ENCODE measurements around the gene RPS19.

Gene RPS19

DNA sequence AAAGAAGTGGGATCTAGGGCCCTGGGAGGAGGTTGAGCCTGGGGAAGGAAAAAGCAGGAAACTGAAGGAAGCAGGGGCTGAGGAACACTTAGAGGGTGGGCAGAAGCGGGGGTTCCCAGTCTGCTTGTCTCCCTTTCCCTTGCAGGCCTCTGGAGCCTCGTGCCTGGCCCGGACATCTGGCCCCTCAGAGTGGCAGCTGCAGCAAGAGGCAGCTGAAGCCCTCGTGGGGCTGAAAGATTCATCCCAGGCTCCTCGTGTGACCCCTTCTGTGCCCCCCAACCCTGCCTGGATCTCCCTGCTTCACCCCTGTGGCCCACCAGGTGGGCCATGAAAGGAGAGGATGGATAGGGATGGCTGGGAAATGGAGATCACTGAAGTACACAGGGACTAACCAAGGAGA is 9.7 kb upstream of the RPS19 start:
- in situ Hi-C loops (cut with HindIII; ENCODE audit: low pct_ligation_motif_present, low sequenced_read_pairs) = no loop called here
- TF ChIP-seq, protein P1, sequence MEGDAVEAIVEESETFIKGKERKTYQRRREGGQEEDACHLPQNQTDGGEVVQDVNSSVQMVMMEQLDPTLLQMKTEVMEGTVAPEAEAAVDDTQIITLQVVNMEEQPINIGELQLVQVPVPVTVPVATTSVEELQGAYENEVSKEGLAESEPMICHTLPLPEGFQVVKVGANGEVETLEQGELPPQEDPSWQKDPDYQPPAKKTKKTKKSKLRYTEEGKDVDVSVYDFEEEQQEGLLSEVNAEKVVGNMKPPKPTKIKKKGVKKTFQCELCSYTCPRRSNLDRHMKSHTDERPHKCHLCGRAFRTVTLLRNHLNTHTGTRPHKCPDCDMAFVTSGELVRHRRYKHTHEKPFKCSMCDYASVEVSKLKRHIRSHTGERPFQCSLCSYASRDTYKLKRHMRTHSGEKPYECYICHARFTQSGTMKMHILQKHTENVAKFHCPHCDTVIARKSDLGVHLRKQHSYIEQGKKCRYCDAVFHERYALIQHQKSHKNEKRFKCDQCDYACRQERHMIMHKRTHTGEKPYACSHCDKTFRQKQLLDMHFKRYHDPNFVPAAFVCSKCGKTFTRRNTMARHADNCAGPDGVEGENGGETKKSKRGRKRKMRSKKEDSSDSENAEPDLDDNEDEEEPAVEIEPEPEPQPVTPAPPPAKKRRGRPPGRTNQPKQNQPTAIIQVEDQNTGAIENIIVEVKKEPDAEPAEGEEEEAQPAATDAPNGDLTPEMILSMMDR (IDR thresholded peaks at IDR 0.05; ENCODE audit: low read depth, low read length, missing control alignments) = no peak
- H3K27ac ChIP-seq = no peak overlapping the region

DNA sequence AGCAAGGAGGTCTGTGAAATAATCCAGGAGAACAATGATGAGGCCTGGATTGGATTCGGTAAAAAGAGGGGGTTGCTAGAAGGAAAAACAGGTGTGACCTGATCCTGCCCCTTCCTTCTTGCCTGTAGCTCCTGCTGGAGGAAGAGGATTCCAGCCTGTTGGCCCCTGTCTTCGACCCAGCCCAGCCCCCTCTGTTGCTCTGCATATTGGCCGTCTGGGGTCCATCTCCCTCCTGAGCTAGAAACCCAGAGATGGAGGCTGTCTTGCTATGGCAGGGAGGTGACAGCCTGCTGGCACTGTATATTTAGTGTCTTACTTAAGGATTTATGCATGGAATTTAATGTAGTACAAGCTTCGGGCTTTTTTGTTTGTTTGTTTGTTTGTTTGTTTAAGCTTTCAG is 8.6 kb upstream of the RPS19 start:
- no peak for DNase-seq
- TF ChIP-seq, protein P1 (IDR thresholded peaks at IDR 0.05; ENCODE audit: low read depth, low read length, missing control alignments) = no peak
- Histone ChIP-seq H3K27ac (no peak overlapping the region), H3K27me3 (replicated peaks) (peaks cover 12% of the 10 kb centered on the region), H3K4me3 (ENCODE audit: low read depth, low read length) (no peak overlapping the region), H3K36me3 (replicated peaks) (no peaks in the 10 kb centered on the region)
- in situ Hi-C loops (cut with HindIII; ENCODE audit: low pct_ligation_motif_present, low sequenced_read_pairs) = no loop called here

More for the DNA sequence above, 9.7 kb upstream of the RPS19 start:
- DNase-seq = no peak
- H3K36me3 ChIP-seq (replicated peaks) = no peaks in the 10 kb centered on the region
- H3K4me3 ChIP-seq (ENCODE audit: low read depth, low read length) = no peak overlapping the region
- peaks cover 12% of the 10 kb centered on the region for H3K27me3 ChIP-seq (replicated peaks)

DNA sequence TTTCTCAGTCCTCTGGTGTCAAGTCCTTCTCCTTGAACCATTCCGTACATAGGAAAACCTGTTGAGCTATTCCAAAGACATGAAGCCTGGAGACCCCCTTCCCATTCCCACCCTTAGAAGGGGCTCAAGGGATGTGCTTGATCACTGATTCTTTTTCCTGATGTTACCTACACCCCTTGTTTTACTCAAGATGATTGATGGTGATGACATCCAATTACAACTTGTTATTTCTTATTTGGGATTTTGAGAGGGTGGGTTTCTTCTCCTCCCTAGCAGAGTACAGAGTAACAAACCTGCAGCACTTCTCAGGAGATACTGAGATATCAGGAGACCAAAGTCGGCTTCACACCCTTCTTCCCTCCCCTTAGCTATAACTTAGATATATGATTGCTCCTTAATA is 6.7 kb upstream of the RPS19 start:
- in situ Hi-C loops (cut with HindIII; ENCODE audit: low pct_ligation_motif_present, low sequenced_read_pairs) = no loop called here
- Histone ChIP-seq H3K27ac (no peak overlapping the region), H3K4me3 (ENCODE audit: low read depth, low read length) (no peak overlapping the region), H3K36me3 (replicated peaks) (no peaks in the 10 kb centered on the region), H3K27me3 (replicated peaks) (peaks cover 12% of the 10 kb centered on the region)
- TF ChIP-seq, protein P1 (IDR thresholded peaks at IDR 0.05; ENCODE audit: low read depth, low read length, missing control alignments) = no peak
- no peak for DNase-seq

DNA sequence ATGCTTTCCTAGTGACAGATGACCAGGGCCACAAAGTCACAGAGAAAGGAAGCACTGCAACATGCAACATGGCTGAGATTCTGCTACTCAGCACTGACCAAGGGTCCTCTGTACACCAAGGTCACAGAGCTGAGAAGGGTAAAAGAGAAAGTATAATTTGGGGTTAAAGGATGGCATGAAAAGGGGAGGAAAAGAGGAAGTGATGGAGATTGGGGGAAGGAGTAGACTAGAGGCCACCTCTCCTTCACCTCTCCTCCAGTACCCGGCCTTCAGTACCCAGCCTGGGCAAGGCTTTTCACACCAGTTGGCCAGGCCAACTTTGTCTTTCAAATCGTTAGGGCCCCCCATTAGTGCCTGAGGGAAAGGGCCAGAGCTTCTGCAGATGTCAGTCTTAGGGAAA is 6.3 kb upstream of the RPS19 start:
- DNase-seq = no peak
- TF ChIP-seq, protein P1 (IDR thresholded peaks at IDR 0.05; ENCODE audit: low read depth, low read length, missing control alignments) = no peak
- Histone ChIP-seq H3K27me3 (replicated peaks) (peaks cover 12% of the 10 kb centered on the region), H3K36me3 (replicated peaks) (no peaks in the 10 kb centered on the region), H3K4me3 (ENCODE audit: low read depth, low read length) (no peak overlapping the region), H3K27ac (no peak overlapping the region)
- in situ Hi-C loops (cut with HindIII; ENCODE audit: low pct_ligation_motif_present, low sequenced_read_pairs) = no loop called here

DNA sequence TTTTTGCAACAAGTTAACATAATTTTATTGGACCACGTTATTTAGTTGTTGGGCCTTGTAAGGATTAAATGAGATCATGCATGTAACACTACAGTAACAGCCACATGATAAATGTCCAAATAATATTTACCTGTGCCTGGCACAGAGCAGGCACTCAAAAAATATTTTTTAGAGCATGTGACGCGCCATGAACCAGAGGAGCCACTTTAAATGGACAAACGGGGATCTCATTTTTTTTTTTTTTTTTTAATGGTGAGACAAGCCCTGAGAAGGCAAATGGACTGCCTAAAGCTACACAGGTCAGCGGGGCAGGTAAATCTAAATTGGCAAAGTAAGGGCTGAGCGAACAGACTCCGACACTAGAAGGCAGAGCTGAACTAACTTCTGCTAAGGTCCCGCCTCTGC is 840 bp upstream of the RPS19 start:
- Histone ChIP-seq H3K36me3 (replicated peaks) (peaks cover 35% of the 10 kb centered on the region), H3K27ac (no peak overlapping the region), H3K27me3 (replicated peaks) (no peaks in the 10 kb centered on the region), H3K4me3 (ENCODE audit: low read depth, low read length) (peak overlapping the region; percentile 47)
- TF ChIP-seq, protein P1 (IDR thresholded peaks at IDR 0.05; ENCODE audit: low read depth, low read length, missing control alignments) = no peak
- DNase-seq = no peak
- in situ Hi-C loops (cut with HindIII; ENCODE audit: low pct_ligation_motif_present, low sequenced_read_pairs) = no loop called here

DNA sequence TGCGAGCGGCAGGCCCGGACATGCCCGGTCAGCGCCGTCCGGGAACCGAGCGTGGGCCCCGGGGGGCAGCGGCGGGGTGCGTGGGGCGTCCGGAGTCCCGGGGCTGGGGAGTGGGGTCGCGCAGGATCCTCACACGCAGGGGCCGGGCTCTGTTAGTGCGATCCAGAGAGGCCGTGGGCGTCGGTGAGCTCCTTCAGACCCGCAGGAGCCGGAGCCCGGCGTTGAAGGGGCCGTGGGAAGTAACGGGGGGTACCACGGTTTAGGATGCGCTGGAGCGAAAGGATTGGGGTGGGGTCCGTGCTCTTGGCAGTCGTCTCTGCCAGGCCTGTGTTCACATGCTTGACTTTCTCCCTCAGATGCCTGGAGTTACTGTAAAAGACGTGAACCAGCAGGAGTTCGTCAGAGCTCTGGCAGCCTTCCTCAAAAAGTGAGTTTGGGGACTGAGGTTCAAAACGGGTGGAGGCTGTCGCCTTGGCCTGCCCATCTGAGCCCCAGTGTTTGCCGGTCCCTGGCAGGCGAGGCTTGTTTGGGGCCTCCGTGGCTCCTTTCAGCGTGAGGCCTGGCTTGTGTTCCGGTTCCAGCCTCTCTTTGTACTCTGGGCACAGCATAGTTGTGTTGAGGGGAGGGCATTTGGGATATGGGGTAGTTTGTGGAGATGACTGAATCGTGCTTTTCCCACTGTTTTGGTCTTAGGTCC is 512 bp downstream of the RPS19 start:
- in situ Hi-C loops (cut with HindIII; ENCODE audit: low pct_ligation_motif_present, low sequenced_read_pairs) = no loop called here

More for the DNA sequence above, 512 bp downstream of the RPS19 start:
- DNase-seq = no peak
- Histone ChIP-seq H3K27me3 (replicated peaks) (no peaks in the 10 kb centered on the region), H3K27ac (peak overlapping the region; percentile 82), H3K4me3 (ENCODE audit: low read depth, low read length) (peak overlapping the region; percentile 99), H3K36me3 (replicated peaks) (peaks cover 49% of the 10 kb centered on the region)
- TF ChIP-seq, protein P1 (IDR thresholded peaks at IDR 0.05; ENCODE audit: low read depth, low read length, missing control alignments) = no peak
